Measurements from ENCODE around the gene SLC45A3. TPM values are rescaled to one million over a fixed set of nuclear protein-coding genes. Genes with fewer than 3 reads are reported as not detected.

SLC45A3 gene
- total RNA-seq, 1 experiment from 2014 or later = 16.7 TPM

DNA sequence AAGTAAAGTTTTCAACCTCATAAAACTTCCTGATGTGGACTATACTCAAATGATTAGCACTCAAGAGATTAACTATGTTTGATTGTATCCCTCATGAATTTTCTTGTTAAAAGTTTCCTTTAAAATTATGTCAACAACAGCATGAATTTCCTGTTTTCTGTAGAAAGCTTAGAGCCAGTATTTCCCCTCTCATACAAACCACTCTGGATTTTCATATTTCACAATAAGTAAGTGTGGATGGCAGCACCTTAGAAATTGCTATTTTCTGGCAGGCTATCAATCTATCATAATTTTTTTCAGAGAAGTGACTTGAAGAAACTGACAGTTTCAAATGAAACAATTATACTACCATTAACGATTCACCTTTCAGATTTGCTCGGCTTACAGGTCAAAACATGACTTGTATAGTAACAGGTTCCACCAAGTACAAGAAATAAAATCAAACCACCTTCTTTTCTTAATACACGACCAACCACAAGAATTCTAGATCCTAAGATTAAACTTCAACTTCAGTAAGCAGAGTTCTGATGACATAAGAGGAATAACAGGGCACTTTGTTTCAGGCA is 69.3 kb downstream of the SLC45A3 start:
- H3K4me3 Mint-ChIP-seq = no peak overlapping the region
- Histone ChIP-seq H3K79me2 (ENCODE audit: insufficient read depth, low read length) (no peaks in the 10 kb centered on the region), H3K18ac (ENCODE audit: insufficient read length, low read depth, low read length) (no peak overlapping the region), H2AFZ (ENCODE audit: low read length) (no peak overlapping the region), H2AK5ac (ENCODE audit: insufficient read length, low read length) (no peak overlapping the region), H4K20me1 (ENCODE audit: control insufficient read depth, insufficient read depth, insufficient read length) (no peaks in the 10 kb centered on the region), H3K4me1 (ENCODE audit: insufficient read depth, low read length) (no peaks in the 10 kb centered on the region), H3K4ac (ENCODE audit: low read depth, low read length) (no peak overlapping the region), H3K27ac (ENCODE audit: insufficient read length, low read depth, low read length) (no peak overlapping the region), H3T11ph (ENCODE audit: low read length) (no peak overlapping the region), H2BK15ac (ENCODE audit: low read depth, low read length) (no peak overlapping the region), H3K4me2 (ENCODE audit: insufficient read depth, insufficient read length, low read length) (no peak overlapping the region), H2BK120ac (ENCODE audit: low read depth, low read length, poor library complexity, severe bottlenecking) (no peak overlapping the region), H4K91ac (ENCODE audit: insufficient read length, low read depth, low read length) (no peak overlapping the region), H2BK20ac (ENCODE audit: low read depth, low read length, poor library complexity, severe bottlenecking) (no peak overlapping the region), H4K8ac (replicated peaks; ENCODE audit: insufficient read length, low read depth, low read length) (no peak overlapping the region), H2BK5ac (ENCODE audit: insufficient read length, low read length) (no peak overlapping the region), H3K9ac (ENCODE audit: extremely low read depth, insufficient read length, low read length) (no peak overlapping the region), H3K23me2 (ENCODE audit: insufficient read length, low read depth, low read length, poor library complexity, severe bottlenecking) (no peaks in the 10 kb centered on the region), H3K56ac (ENCODE audit: insufficient read length, low read depth, low read length) (no peak overlapping the region), H3K9me3 (ENCODE audit: control insufficient read depth, low read depth, low read length) (no peaks in the 10 kb centered on the region), H3K79me1 (ENCODE audit: insufficient read depth, low read depth, low read length, poor library complexity, severe bottlenecking) (no peaks in the 10 kb centered on the region), H3K14ac (ENCODE audit: insufficient read depth, low read length) (no peak overlapping the region), H4K5ac (ENCODE audit: insufficient read length, low read depth, low read length) (no peak overlapping the region), H3K27me3 (ENCODE audit: insufficient read depth, low read length) (no peaks in the 10 kb centered on the region), H2BK12ac (ENCODE audit: insufficient read length, low read depth, low read length) (no peak overlapping the region), H3K23ac (ENCODE audit: insufficient read length, low read depth, low read length) (no peak overlapping the region)
- no CpG with 5 or more reads among the region's 3 CpGs for WGBS (ENCODE audit: extremely low coverage, insufficient read length, low lambda C conversion rate)
- no peaks in the 10 kb centered on the region for H3K27me3 Mint-ChIP-seq (ENCODE audit: low read depth)
- peaks cover 22 to 62% (median 50%) of the 10 kb centered on the region in 3 experiments; a peak in 6 of 7 replicates for H3K36me3 Mint-ChIP-seq (ENCODE audit: insufficient read depth in 1 of 3, low read depth in 3 of 3)
- TF ChIP-seq, protein P1, sequence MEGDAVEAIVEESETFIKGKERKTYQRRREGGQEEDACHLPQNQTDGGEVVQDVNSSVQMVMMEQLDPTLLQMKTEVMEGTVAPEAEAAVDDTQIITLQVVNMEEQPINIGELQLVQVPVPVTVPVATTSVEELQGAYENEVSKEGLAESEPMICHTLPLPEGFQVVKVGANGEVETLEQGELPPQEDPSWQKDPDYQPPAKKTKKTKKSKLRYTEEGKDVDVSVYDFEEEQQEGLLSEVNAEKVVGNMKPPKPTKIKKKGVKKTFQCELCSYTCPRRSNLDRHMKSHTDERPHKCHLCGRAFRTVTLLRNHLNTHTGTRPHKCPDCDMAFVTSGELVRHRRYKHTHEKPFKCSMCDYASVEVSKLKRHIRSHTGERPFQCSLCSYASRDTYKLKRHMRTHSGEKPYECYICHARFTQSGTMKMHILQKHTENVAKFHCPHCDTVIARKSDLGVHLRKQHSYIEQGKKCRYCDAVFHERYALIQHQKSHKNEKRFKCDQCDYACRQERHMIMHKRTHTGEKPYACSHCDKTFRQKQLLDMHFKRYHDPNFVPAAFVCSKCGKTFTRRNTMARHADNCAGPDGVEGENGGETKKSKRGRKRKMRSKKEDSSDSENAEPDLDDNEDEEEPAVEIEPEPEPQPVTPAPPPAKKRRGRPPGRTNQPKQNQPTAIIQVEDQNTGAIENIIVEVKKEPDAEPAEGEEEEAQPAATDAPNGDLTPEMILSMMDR (conservative IDR thresholded peaks at IDR 0.05) = no peak
- no peaks in the 10 kb centered on the region for H3K9me3 Mint-ChIP-seq
- H3K4me1 Mint-ChIP-seq = no peaks in the 10 kb centered on the region
- no peak for DNase-seq
- peak overlapping the region in 2 of 3 experiments; percentile 7 to 69; a peak in 3 of 7 replicates for H3K27ac Mint-ChIP-seq
